GM18511 (cell line): ENCODE results near the gene MXD4.
A peak's percentile ranks its signal among the peaks of the same experiment; 100 is the strongest.

ENCODE experiments used
- ATAC-seq: cut with Tn5 transposase; IDR thresholded peaks from one replicate; pipeline ENCODE4 v1.9.1; 2021; ENCODE audit warnings: mild to moderate bottlenecking, moderate library complexity; ENCODE audit not compliant: unreplicated experiment

MXD4 gene, protein sequence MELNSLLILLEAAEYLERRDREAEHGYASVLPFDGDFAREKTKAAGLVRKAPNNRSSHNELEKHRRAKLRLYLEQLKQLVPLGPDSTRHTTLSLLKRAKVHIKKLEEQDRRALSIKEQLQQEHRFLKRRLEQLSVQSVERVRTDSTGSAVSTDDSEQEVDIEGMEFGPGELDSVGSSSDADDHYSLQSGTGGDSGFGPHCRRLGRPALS

DNA sequence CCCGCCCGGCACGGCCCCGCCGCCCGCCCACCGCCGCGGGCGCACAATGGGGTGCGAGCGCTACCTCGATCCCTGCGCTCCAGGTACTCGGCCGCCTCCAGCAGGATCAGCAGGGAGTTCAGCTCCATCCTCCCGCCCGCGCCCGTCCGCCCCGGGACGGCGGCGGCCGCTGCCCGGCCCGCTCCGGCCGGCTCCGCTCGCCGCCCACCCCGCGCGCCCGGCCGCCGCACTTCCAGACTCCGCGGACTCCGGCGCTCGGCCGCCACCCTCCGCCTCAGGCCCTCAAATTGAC, at the start of gene MXD4:
TSS of gene MXD4 (minus strand) at position 257 of the 292 bp plus-strand sequence. CDS start at position 128, 129 bp downstream.
- ATAC-seq = peak; percentile 2

DNA sequence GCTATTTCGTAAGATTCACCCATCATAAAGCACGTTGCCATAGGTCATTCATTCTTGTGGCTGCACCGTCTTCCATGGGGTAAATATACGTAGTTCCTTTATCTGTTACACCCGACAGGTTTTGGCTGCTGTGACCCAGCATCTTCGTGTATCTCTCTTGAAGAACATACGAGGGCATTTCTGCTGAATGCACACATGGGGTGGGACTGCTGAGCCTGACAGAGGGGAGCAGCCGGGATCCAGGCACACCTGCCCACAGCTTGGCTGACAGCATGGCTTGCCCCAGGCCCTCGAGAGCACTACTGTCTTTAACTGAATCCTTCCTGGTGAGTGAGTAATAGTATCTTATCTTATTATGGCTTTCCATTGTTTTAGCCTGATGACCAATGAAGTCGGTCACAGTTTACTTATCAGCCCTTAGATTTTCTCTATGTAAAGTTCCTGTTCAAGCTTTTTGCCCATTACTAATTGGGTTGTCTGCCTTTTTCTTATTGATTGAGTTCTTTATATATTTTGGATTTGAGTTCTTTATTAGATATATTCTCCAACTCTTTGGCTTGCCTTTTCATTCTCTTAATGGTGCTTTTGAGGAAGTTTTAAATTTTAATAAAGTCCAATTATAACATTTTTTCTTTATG, 45.0 kb upstream of the MXD4 start:
- no peak for ATAC-seq

DNA sequence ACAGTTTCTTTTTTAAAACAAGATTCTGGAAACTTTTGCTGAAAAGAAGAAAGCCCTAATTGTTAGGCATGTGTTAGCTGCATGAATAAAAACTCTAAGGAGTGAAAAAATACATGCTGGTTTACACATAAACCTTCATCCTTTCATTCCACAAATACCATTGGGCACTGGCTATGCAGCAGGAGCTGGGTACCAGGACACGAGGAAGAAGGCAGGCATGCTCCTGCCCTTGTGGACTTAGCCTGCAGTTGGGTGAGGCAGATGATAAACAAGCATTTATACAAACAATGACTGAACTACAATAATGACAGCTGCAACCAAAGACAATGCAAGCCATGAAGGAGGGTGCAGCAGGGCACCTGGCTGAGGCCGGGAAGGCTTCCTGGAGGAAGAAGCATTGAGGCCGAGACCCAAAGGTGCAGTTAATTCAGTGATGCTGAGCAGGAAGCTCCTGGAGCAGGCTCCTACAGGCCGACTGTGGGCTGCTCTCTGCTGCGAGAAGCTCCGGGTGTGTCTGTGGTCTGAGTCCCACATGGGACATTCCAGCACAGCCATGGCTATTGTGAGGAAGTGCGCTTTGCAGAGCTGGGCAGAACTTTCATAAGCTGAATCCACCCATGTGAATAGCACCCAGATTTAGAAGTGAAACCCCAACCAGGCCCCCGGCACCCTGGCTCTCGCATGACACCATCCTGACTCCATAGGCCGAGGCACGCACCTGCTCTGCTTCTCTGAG, 44.0 kb upstream of the MXD4 start:
- no peak for ATAC-seq

DNA sequence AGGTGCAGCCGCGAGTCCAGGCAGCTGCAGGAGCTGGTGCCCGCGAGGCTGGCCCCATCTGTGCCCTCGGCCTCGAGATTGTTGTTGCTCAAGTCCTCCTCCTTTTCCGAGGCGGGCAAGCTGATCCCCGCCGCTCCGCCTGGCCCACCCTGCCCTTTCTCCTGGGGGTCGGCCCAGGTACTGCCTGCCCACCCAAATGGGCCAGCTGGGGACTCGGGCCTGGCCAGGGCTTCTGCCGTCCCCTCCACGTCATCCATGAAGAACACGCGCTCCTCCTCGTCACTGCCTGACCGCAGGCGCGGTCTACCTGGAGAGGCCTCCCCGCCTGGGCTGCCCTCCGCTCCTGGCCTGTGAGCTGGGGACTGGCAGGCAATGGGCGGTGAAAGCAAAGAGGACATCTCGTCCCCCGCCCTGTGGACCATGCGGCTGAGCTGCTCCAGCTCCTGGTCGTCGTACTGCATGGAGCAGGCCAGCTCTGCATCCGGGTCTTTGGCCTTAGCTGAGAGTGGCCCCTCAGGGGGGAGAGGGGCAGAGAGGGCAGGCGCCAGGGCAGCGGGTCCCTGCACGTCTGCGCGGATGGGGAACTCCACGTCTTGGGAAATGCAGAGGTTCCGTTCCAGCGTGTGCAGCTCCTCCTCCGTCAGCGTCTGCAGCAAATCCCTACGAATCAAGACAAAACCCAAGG, 43.1 kb upstream of the MXD4 start:
- no peak for ATAC-seq

DNA sequence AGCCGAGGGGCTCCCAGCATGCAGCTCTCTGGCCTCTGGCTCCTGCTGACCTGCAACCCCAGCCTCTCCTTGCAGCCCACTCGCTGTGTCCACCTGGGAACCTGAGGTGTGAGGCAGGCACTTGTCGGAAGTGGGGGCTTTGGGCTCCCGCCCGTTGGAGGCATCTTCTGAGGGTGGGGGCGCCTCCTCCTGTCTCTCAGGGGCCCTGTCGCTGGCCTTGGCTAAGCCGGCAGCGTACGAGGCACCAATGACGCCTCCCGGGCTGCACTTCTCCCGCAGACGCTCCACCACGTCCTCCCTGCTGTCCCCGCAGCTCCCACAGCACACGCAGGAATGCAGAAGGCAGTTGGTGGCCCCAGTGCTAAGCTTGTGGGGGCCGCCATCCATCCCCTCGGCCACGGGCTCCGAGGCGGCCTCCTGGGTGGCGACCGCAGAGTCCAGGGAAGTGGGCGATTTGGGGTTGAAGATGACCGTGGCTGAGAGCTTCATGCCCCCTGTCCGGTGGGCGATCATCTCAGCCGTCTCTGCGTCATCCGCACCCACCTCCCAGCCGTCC, 42.5 kb upstream of the MXD4 start:
- ATAC-seq = no peak

DNA sequence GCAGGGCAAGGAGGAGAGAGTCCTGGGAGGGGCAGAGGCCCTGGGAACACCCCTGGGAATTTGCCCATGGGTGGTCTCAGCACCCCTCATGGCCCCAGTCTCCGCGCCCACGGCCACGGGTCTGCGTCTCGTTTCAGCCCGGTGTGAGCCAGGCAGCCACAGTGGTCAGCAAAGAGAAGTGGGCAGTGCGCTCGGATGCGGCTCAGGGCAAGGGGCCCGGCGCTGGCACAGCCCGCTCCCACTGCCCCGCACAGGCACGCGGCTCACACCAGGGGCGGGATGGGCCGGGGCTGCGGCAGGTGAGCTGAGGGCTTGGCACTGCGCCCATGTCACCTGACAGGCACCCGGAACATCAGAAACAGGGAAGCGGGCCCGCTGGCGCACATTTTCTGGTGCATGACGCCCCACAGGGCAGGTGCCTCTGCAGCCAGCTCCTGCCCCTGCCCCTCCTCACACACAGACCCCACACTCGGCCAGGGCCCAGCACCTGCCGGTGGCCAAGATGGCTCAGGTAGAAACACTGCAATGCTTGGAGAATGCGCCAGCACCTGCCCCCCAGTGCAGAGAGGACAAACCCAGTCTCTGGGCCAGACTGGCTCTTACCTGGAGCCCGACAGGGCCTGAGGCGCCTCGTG, 41.9 kb upstream of the MXD4 start:
- no peak for ATAC-seq

DNA sequence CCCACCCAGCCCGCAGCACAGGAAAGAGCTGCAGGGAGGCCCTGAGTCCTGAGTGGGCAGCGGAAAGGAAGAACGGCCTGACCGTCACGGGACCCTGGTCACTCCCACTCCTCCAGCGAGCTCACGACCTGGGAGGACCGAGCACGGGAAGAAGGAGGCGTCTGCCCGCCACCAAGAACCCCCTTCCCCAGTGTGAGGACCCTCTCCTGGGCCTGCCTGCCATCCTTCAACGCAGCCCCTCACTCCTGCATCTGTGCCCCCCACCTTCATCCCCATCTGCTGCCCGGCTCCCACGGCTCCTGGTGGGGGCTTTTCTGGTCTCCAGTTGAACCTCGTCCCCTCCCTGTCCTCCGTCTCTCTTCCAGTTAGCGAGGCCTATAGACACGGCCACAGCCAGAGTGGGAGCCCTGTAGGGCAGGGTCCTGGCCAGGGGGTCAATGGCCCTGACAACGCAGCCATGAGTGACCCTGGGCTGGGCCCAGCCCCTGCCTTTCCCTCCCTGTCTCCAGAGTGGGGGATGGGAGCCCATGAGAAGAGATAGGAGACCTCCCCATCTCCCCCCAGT, 41.3 kb upstream of the MXD4 start:
- ATAC-seq = no peak

DNA sequence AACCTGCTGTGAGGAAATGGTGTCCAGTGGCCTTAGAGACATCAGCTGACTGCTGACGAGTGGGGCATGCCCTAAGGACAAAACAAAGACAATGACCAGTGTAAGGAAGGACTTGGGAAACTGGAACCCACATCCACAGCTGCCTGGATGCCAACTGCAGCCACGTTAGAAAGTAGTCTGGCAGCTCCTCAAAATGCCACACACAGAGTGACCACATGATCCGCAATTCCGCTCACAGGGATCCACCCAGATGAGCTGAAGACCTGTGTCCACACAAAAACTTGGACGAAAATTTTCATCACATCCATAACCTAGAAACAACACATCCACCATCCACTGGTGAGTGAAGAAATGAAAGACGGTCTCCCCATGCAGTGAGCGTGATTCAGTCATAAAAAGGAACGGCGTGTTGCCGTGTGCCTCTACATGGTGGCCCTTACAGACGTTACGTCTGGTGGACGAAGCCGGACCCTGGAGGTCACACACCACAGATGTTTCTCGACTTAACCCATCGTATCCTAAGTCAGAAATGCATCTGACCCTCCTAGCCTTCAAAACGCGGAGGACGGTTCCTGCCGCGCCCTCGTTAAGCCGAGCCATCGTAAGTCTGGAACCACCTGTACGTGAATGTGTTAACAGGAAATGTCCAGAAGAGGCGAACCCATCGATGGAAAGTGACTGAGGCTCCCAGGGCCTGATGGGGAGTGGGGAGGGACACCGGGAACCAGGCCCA, 40.6 kb upstream of the MXD4 start:
- ATAC-seq = no peak

DNA sequence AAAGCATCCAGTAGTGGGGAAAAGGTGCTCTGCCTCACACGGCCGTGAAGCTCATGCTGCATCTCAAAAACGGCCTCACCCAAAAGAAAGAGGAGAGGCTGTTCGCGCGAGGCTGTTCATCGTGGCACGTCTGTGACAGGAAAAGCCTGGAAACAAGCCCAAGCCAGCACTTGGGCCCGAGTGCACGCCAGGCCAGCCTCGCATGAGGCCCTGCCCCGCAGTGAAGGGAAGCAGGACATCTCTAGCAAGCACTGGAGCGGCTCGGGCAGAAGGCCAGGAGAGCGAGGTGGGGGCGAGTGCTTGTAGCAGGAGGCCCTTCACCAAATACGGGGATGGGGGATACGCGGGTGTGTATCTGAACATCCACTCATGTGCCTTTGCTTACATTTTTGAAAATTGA, 39.9 kb upstream of the MXD4 start:
- no peak for ATAC-seq

DNA sequence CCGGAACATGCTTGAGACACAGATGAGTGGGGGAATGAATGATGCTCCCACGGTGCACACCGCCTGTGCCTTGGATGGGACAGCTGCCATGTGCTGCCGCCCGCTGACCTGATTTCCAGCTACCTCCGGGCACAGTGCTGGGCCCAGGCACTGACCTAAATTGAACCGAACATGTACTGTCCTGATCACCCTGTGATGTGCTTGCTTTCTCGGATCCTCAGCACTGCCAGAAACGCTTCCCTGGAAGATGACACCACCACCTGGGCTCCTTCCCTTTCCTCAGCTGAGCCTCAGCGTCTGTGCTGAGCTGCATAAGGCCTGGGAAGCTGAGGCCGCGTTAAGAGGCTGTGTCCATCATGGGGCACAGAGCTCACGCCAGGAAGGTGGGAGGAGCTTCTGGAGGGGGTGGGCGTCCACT, 39.3 kb upstream of the MXD4 start:
- no peak for ATAC-seq

DNA sequence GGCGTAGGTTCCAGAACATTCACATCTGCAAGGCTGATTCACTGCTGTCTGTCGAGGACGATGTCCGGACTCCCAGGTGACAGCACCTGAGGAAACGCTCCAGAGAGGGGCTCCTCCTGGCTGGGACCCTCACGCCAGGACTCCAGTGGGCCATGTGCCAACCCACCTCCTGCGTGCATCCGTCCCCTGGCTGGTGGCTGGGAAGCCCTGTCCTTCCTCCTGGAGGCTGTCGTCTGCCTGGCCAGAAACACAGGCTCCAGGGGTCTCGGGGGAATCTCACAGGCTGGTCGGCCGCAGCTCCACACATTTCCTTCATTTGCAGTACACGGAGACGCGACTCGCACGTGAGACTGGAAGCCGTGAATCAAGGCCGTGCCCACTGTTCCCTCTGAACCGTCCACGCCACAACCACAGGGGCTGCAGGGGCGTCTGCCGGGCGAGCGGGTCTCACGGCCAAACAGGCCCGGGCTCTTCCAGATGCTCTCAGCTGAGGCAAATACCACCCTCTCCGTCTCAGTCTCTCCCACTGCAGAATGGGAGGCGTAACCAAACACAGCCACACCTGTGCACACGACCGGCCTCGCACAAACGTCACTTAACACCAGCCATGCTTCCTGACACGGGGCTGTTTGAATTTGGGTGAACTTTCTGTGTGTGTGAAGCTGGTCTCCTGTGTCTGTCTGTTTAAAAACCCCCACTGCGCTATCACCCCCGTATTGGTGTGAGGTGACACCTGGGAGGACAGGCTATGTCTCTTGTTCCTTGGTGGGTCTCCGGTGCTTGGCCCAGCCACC, 38.7 kb upstream of the MXD4 start:
- ATAC-seq = no peak

DNA sequence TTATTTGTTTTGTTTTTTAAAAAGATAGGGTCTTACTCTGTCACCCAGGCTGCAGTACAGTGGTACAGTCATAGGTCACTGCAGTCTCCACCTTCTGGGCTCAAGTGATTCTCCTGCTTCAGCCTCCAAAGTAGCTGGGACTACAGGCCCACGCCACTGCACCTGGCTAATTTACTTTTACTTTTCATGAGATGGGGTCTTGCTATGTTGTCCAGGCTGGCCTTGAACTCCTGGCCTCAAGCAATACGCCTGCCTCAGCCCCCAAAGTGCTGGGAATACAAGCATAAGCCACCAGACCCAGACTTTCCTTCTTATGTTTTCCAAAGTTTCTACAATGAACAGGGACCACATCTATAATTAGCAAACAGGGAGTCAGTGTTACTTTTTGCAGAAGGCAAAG, 37.9 kb upstream of the MXD4 start:
- ATAC-seq = no peak

DNA sequence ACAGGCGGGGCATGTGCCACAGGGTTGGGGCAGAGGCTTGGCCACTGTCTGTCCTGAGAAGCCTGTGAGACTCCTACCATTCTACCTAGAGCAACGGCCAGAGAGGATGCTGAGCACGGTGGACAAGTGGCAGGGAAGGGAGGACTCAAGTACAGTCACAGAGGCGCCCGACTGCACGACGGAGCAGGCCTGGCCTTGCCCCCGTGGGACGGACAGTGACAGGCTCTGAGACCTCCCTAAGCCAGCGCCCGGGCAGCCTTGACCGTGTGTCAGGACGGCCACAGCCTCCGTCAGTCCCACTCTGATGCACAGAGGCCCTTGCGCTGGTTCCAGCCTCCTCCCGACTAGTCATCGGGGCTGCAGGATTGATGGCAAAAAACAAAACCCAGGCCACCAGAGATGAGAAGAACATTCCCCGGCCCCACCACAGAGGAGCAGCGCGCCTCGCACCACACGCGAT, 36.7 kb upstream of the MXD4 start:
- ATAC-seq = no peak

DNA sequence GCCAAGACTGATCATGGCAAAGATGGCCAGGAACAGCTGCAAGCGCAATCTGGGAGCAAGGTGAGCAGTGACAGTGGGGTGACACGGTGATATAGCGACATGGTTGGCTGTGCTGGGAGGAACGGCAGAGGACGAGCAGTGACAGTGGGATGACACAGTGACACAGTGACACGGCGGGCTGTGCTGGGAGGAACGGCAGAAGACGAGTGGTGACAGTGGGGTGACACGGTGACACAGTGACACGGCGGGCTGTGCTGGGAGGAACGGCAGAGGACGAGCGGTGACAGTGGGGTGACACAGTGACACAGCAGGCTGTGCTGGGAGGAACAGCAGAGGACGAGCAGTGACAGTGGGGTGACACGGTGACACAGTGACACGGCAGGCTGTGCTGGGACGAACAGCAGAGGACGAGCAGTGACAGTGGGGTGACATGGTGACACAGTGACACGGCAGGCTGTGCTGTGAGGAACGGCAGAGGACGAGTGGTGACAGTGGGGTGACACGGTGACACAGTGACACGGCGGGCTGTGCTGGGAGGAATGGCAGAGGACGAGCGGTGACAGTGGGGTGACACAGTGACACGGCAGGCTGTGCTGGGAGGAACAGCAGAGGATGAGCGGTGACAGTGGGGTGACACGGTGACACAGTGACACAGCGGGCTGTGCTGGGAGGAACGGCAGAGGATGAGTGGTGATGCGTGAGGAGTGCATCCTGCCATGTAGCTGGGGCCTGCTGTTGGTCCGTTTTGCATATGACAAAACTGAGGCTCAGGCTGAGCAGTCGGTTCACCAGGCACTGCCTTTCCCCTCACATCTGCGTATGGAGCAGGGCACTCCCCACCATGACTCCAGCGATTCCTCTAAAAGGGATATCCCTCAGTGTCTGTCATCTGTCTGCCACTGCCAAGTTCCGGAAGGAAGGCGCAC, 36.0 kb upstream of the MXD4 start:
- ATAC-seq = no peak

DNA sequence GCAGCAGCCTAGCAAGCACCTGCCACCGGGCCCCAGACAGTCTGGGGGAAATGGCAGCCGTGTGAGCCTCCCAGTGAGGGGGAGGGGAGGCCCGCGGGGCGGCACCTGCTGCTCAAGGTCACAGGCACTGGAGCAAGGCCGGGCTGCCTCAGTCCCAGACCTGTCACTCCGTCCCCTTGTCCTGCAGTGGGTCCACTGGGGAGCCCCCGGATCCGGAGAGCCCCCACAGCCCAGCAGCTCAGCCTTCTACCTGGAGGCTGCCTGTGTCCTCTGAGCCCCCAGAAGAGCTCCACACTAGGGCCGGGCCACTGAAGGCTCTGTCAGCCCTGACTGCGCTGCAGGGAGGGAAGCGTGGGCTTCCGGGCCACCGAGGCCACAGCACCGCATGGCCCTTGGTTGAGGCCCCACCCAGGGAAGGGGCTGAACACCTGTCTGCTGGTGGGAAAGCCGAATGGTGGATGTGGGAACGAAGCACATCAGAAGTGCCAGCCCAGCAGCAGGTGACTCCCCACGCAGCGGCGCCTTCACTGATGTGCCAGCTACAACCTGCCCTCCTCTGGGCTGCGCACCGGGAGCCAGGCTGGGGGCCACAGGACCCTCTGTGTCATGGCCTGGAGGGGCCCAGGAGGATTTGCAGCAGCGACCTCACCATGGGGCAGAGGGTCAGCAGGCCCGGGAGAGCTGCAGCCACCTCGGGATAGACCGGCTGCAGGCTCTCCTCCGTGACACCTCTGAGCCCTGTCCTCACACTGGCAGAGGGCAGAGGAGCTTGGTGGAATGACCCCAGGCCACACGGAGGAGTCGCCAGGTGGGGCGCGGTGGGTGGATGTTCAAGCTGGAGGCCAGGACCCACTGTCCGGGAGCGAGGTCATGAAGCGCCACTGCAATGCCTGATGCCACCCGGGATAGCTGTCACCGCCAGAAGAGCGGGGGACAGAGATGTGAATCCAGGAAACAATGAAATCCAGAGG, 35.0 kb upstream of the MXD4 start:
- ATAC-seq = no peak

DNA sequence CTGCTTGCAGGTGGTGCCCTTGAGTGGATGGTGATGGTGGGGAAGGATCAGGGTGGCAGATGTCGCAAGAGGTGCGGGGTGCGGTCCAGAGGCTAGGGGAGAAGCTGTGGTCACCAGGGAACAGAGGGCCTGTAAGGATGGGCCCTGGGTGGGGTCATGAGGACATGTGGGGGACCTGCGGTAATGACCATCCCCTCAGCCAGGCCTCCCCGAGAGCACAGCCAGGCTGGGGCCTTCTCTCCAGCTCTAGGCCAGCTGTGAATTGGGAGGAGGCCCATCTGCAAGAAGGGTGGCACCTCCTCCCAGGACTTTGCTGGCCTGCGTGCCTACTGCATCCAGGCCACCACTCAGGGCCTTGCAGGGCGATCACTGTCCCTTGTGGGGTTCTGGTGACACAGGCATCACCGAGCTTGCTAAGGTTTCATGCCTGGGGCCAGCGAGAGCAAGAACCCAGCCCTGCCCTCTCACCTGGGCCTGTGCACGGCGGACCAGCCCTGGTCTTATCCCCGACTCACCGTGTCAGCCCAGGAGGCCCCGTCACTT, 34.1 kb upstream of the MXD4 start:
- ATAC-seq = no peak

DNA sequence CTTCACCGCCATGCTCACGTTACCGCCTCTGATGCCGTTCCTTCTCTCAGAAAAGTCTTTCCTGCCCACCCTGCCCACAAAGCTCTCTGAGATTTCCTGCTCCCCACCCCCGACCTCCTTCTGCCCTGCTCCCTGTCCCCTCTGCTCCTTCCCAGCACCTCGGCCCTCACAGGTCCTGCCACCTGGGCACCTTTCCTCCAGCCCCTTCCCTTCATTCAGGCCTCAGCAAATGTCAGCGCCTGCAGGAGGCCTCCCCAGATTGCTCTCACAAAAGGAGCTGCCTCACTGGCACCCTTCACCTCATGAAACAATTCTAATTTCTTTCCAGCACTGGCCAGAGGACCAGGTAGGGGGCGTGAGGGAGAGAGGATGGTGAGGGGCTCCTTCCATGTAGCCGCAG, 33.6 kb upstream of the MXD4 start:
- no peak for ATAC-seq
